HepG2 (cell line): ENCODE data around the gene MCAM. TPM values are rescaled to one million over a fixed set of nuclear protein-coding genes. Genes with fewer than 3 reads are reported as not detected.

Source experiments
- GATAD2A ChIP-seq: IDR thresholded peaks from 2 replicates; pipeline ENCODE4 v1.6.1; 2016
- SAP130 ChIP-seq: IDR thresholded peaks from 2 replicates; pipeline ENCODE4 v1.6.1; 2016; ENCODE audit warnings: low read depth
- ZFP37 ChIP-seq: sonication (generic); formaldehyde crosslinking; IDR thresholded peaks from 2 replicates; pipeline ENCODE4 v1.4.0; 2020; ENCODE audit warnings: missing genetic modification reagents, borderline replicate concordance
- ZNF350 ChIP-seq: sonication (generic); formaldehyde crosslinking; IDR thresholded peaks from 2 replicates; pipeline ENCODE4 v1.4.0; 2020; ENCODE audit warnings: mild to moderate bottlenecking, low read depth, missing genetic modification reagents, borderline replicate concordance
- ZNF546 ChIP-seq: sonication (generic); formaldehyde crosslinking; conservative IDR thresholded peaks from 2 replicates; pipeline ENCODE4 v1.8.1; 2023; ENCODE audit warnings: mild to moderate bottlenecking, missing genetic modification reagents
- ZNF652 ChIP-seq: IDR thresholded peaks from 2 replicates; pipeline ENCODE4 v1.6.1; 2016; ENCODE audit warnings: low read depth, borderline replicate concordance
- polyA plus RNA-seq, 8 experiments: library from polyadenylated mRNA; depleted of rRNA in 3 of 8; stranded (reverse) in 7 of 8; unstranded in 1 of 8; fragments of >200 nt; fragmentation: Illumina TruSeq in 4 of 8; extraction: Trizol in 4 of 8; gene quantifications; 2 replicates each; pipeline versions ENCODE4 v1.2.1 to v1.2.3, GENCODE V29; 2011 to 2016; ENCODE audit warnings: low read depth in 4 of 8, missing spikeins in 1 of 8, mixed read lengths in 1 of 8; ENCODE audit not compliant: insufficient read depth in 1 of 8
- total RNA-seq, 5 experiments: library from RNA; depleted of rRNA; stranded (reverse); fragments of >200 nt; fragmentation: Illumina TruSeq; extraction: Trizol; gene quantifications; 2 replicates each; pipeline ENCODE4 v1.2.3, GENCODE V29; 2016; ENCODE audit warnings: low read depth in 1 of 5
- TF ChIP-seq, protein P1 (sequence below): sonication (generic); formaldehyde crosslinking; IDR thresholded peaks from 2 replicates; pipeline ENCODE4 v1.4.0; 2020; ENCODE audit warnings: mild to moderate bottlenecking, missing genetic modification reagents
- TF ChIP-seq, protein P2 (sequence below): IDR thresholded peaks from 2 replicates; pipeline ENCODE4 v1.6.1; 2016; ENCODE audit warnings: missing biosample characterization, missing genetic modification reagents, low read depth
- TF ChIP-seq, protein P3 (sequence below): sonication (generic); formaldehyde crosslinking; IDR thresholded peaks from 2 replicates; pipeline ENCODE4 v1.5.1; 2020; ENCODE audit warnings: mild to moderate bottlenecking, moderate library complexity, missing genetic modification reagents

The MCAM gene
- total and polyA plus RNA-seq, 2 of the 13 experiments (the other 11 are each of a cell fraction or from before 2014, with no cell fraction given) = 12.1 to 15.2 TPM

DNA sequence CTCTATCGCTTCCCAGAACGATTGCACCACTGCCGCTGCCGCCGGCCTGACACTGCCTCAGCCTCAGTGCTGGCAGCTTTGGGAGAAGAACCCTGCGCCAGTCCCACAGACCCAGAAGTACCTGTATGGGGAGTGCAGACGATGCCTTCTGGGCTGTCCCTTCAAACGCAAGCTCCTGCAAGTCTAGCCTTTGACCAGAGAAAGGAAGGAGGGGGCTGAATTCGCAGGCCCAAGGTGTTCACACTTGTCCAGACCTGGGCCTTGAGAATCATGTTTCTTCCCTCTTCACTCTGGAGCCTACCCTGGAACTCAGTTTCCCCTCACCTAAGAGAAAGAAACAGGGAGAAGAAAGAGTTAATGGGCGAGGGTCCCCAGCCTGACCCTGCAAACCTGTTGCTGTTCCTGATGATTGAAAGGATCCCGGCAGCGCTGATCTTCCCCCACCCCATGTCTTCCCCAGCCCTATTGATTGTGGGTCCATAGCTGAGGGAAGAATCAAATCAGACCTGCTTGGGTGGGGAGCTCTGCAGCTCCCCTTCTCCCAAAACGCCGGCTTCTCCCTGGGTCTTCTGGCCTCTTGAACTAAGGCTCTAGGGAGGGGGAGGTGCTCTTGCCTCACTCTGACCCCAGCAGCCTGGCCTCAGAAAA is 786 bp upstream of the MCAM start (continued):
- TF ChIP-seq ZNF652 (peak; percentile 44; the same call in 1 of the 2 replicates), SAP130 (CRISPR knock-in tag) (peak; percentile 46), GATAD2A (CRISPR knock-in tag) (peak; percentile 29; the same call in 1 of the 2 replicates), ZNF546 (CRISPR knock-in tag) (no peak), ZFP37 (CRISPR knock-in tag) (no peak), ZNF350 (CRISPR knock-in tag) (0 out of 2 replicates have a peak, but pooled peaks have one; percentile 11)
- TF ChIP-seq, protein P1, sequence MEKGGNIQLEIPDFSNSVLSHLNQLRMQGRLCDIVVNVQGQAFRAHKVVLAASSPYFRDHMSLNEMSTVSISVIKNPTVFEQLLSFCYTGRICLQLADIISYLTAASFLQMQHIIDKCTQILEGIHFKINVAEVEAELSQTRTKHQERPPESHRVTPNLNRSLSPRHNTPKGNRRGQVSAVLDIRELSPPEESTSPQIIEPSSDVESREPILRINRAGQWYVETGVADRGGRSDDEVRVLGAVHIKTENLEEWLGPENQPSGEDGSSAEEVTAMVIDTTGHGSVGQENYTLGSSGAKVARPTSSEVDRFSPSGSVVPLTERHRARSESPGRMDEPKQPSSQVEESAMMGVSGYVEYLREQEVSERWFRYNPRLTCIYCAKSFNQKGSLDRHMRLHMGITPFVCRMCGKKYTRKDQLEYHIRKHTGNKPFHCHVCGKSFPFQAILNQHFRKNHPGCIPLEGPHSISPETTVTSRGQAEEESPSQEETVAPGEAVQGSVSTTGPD = 0 out of 2 replicates have a peak, but pooled peaks have one; percentile 2
- TF ChIP-seq, protein P2, sequence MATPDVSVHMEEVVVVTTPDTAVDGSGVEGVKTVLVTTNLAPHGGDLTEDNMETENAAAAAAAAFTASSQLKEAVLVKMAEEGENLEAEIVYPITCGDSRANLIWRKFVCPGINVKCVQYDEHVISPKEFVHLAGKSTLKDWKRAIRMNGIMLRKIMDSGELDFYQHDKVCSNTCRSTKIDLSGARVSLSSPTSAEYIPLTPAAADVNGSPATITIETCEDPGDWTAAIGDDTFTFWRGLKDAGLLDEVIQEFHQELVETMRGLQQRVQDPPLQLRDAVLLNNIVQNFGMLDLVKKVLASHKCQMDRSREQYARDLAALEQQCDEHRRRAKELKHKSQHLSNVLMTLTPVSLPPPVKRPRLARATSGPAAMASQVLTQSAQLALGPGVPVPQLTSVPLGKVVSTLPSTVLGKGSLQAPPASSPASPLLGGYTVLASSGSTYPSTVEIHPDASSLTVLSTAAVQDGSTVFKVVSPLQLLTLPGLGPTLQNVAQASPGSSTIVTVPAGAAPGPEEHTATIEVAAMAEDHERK (CRISPR knock-in tag) = no peak
- TF ChIP-seq, protein P3, sequence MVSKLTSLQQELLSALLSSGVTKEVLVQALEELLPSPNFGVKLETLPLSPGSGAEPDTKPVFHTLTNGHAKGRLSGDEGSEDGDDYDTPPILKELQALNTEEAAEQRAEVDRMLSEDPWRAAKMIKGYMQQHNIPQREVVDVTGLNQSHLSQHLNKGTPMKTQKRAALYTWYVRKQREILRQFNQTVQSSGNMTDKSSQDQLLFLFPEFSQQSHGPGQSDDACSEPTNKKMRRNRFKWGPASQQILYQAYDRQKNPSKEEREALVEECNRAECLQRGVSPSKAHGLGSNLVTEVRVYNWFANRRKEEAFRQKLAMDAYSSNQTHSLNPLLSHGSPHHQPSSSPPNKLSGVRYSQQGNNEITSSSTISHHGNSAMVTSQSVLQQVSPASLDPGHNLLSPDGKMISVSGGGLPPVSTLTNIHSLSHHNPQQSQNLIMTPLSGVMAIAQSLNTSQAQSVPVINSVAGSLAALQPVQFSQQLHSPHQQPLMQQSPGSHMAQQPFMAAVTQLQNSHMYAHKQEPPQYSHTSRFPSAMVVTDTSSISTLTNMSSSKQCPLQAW (CRISPR knock-in tag) = 0 out of 2 replicates have a peak, but pooled peaks have one; percentile 24
- TF ChIP-seq, all 625 proteins: peak for 22
